H1 (cell line): ENCODE results near the gene ACTR6. TPM values are rescaled to one million over a fixed set of nuclear protein-coding genes. Genes with fewer than 3 reads are reported as not detected.

Experiments used
- CTCF ChIA-PET: fragments of 300-600 bp; sonication (Branson Sonifier 250); formaldehyde crosslinking; loops from one replicate; lab custom pipeline; 2021; ENCODE audit not compliant: partially characterized antibody; lab: Charles Lee
- POLR2A ChIA-PET: fragments of 300-600 bp; sonication (Branson Sonifier 250); formaldehyde crosslinking; loops from one replicate; lab custom pipeline; 2021; ENCODE audit warnings: inconsistent platforms; ENCODE audit not compliant: partially characterized antibody; lab: Charles Lee
- DNase-seq, 2 experiments: peaks; one replicate each; pipeline versions ENCODE4 v3.0.0 to v3.0.0-alpha.2; 2010 to 2022; ENCODE audit warnings: low spot score in 2 of 2, low read depth in 1 of 2, mixed read lengths in 1 of 2
- FAIRE-seq: peaks from 2 replicates; lab custom pipeline; 2011; peaks lifted over from hg19 to GRCh38; lab: Jason Lieb, UNC
- H2AFZ ChIP-seq: 2 replicates; pipeline ENCODE4 v1.8.1; 2012; ENCODE audit warnings: low read length, inconsistent platforms
- H2AK5ac ChIP-seq: 2 replicates; pipeline ENCODE4 v1.6.1; 2013; ENCODE audit warnings: low read depth, low read length
- H2BK120ac ChIP-seq: replicated peaks from 2 replicates; pipeline ENCODE3; 2013; ENCODE audit warnings: low read depth, low read length, inconsistent platforms
- H2BK12ac ChIP-seq: 2 replicates; pipeline ENCODE4 v1.6.1; 2013; ENCODE audit warnings: low read depth, low read length
- H2BK15ac ChIP-seq: 2 replicates; pipeline ENCODE4 v1.6.1; 2013; ENCODE audit warnings: low read length
- H2BK20ac ChIP-seq: 2 replicates; pipeline ENCODE4 v1.6.1; 2013; ENCODE audit warnings: low read length
- H2BK5ac ChIP-seq: 2 replicates; pipeline ENCODE4 v1.6.1; 2013; ENCODE audit warnings: low read depth, low read length
- H3K14ac ChIP-seq: 2 replicates; pipeline ENCODE4 v1.6.1; 2013; ENCODE audit warnings: inconsistent platforms; ENCODE audit not compliant: insufficient read length
- H3K18ac ChIP-seq: 2 replicates; pipeline ENCODE4 v1.6.1; 2013; ENCODE audit warnings: low read length; ENCODE audit errors: extremely low read depth
- H3K23ac ChIP-seq: 2 replicates; pipeline ENCODE4 v1.6.1; 2013; ENCODE audit warnings: inconsistent platforms; ENCODE audit not compliant: insufficient read length
- H3K23me2 ChIP-seq: 2 replicates; pipeline ENCODE4 v1.6.1; 2013; ENCODE audit warnings: low read depth, low read length
- H3K27ac ChIP-seq: 2 replicates; pipeline ENCODE4 v1.6.1; 2011; ENCODE audit warnings: low read depth, low read length, inconsistent platforms
- H3K27me3 ChIP-seq, 4 experiments: replicated peaks in 1 of 4; 1 replicate in 1 of 4; 2 replicates in 3 of 4; pipeline versions ENCODE4 v1.6.1 to v1.8.1; 2011 to 2013; ENCODE audit warnings: low read length in 3 of 4, mild to moderate bottlenecking in 3 of 4, inconsistent platforms in 2 of 4, mixed read lengths in 2 of 4, moderate library complexity in 1 of 4; ENCODE audit not compliant: control insufficient read depth in 3 of 4, insufficient read depth in 3 of 4; ENCODE audit errors: extremely low read depth in 1 of 4
- H3K36me3 ChIP-seq, 4 experiments: 2 replicates each; pipeline versions ENCODE4 v1.6.1 to v1.8.1; 2011 to 2013; ENCODE audit warnings: mild to moderate bottlenecking in 4 of 4, low read length in 3 of 4, moderate library complexity in 2 of 4, control low read depth in 1 of 4, inconsistent platforms in 1 of 4; ENCODE audit not compliant: insufficient read depth in 4 of 4, control insufficient read depth in 2 of 4
- H3K4ac ChIP-seq: replicated peaks from 2 replicates; pipeline ENCODE3; 2013; ENCODE audit warnings: low read length, low read depth, mixed read lengths, inconsistent platforms; ENCODE audit not compliant: insufficient read length
- H3K4me1 ChIP-seq, 4 experiments: replicated peaks in 1 of 4; 1 replicate in 1 of 4; 2 replicates in 3 of 4; pipeline versions ENCODE4 v1.6.1 to v1.8.1; 2011 to 2013; ENCODE audit warnings: low read length in 3 of 4, inconsistent platforms in 2 of 4, mixed read lengths in 1 of 4; ENCODE audit not compliant: insufficient read depth in 4 of 4, control insufficient read depth in 3 of 4
- H3K4me2 ChIP-seq, 2 experiments: 2 replicates each; pipeline versions ENCODE4 v1.6.1 to v1.8.1; 2011 to 2013; ENCODE audit warnings: low read depth in 2 of 2, low read length in 2 of 2, control low read depth in 1 of 2, inconsistent platforms in 1 of 2, mild to moderate bottlenecking in 1 of 2; ENCODE audit not compliant: insufficient read depth in 1 of 2
- H3K4me3 ChIP-seq, 4 experiments: fragments of 200-600, 300-600 bp in 1 of 4; sonication (generic), shearing (Covaris generic), sonication (Bioruptor Twin) in 1 of 4; 2 replicates each; pipeline versions ENCODE4 v1.5.1 to v1.8.1; 2011 to 2016; ENCODE audit warnings: low read length in 4 of 4, low read depth in 3 of 4, control low read depth in 2 of 4, inconsistent platforms in 2 of 4, mild to moderate bottlenecking in 2 of 4, mixed read lengths in 1 of 4, moderate library complexity in 1 of 4; ENCODE audit not compliant: insufficient read depth in 2 of 4; ENCODE audit errors: extremely low read depth in 1 of 4
- H3K56ac ChIP-seq: replicated peaks from 2 replicates; pipeline ENCODE3; 2013; ENCODE audit warnings: low read depth, mild to moderate bottlenecking, mixed read lengths, low read length, inconsistent platforms; ENCODE audit not compliant: insufficient read length
- H3K79me1 ChIP-seq: 2 replicates; pipeline ENCODE4 v1.6.1; 2013; ENCODE audit warnings: low read depth, low read length, control low read depth
- H3K79me2 ChIP-seq, 2 experiments: 2 replicates each; pipeline versions ENCODE4 v1.6.1 to v1.8.1; 2012 to 2013; ENCODE audit warnings: low read length in 2 of 2, mild to moderate bottlenecking in 2 of 2, inconsistent platforms in 1 of 2; ENCODE audit not compliant: insufficient read depth in 2 of 2, control insufficient read depth in 1 of 2
- H3K9ac ChIP-seq, 4 experiments: replicated peaks in 1 of 4; 1 replicate in 1 of 4; 2 replicates in 3 of 4; pipeline versions ENCODE4 v1.6.1 to v1.8.1; 2011 to 2013; ENCODE audit warnings: low read depth in 3 of 4, low read length in 3 of 4, control low read depth in 2 of 4, mild to moderate bottlenecking in 2 of 4, moderate library complexity in 2 of 4, inconsistent platforms in 1 of 4; ENCODE audit errors: extremely low read depth in 1 of 4
- H3K9me3 ChIP-seq, 2 experiments: 2 replicates each; pipeline versions ENCODE4 v1.6.1 to v1.8.1; 2012 to 2013; ENCODE audit warnings: mild to moderate bottlenecking in 2 of 2, moderate library complexity in 2 of 2, control low read depth in 1 of 2, inconsistent platforms in 1 of 2, low read depth in 1 of 2, low read length in 1 of 2, mixed read lengths in 1 of 2; ENCODE audit not compliant: insufficient read depth in 2 of 2
- H4K20me1 ChIP-seq, 2 experiments: replicated peaks in 1 of 2; 2 replicates each; pipeline versions ENCODE3 to v1.8.1; 2011 to 2013; ENCODE audit warnings: inconsistent platforms in 2 of 2, low read length in 2 of 2, mild to moderate bottlenecking in 1 of 2; ENCODE audit not compliant: insufficient read depth in 2 of 2, control insufficient read depth in 1 of 2
- H4K5ac ChIP-seq: 2 replicates; pipeline ENCODE4 v1.6.1; 2013; ENCODE audit warnings: low read length, low read depth, mixed read lengths, inconsistent platforms; ENCODE audit not compliant: insufficient read length
- H4K8ac ChIP-seq: 2 replicates; pipeline ENCODE4 v1.8.0; 2013; ENCODE audit warnings: mild to moderate bottlenecking, moderate library complexity, low read length, inconsistent platforms; ENCODE audit not compliant: insufficient read depth; ENCODE audit errors: extremely low read depth
- H4K91ac ChIP-seq: replicated peaks from 2 replicates; pipeline ENCODE3; 2013; ENCODE audit warnings: low read length, mixed read lengths, inconsistent platforms; ENCODE audit not compliant: insufficient read length
- MAX ChIP-seq: IDR thresholded peaks from 2 replicates; pipeline ENCODE4 v1.6.1; 2012; ENCODE audit warnings: inconsistent platforms
- NANOG ChIP-seq: IDR thresholded peaks from 2 replicates; pipeline ENCODE4 v1.6.1; 2011; ENCODE audit warnings: low read length, low read depth, mild to moderate bottlenecking, inconsistent platforms; ENCODE audit not compliant: insufficient read depth, poor library complexity, severe bottlenecking
- SRF ChIP-seq: IDR thresholded peaks from 2 replicates; pipeline ENCODE4 v1.6.1; 2011; ENCODE audit warnings: mild to moderate bottlenecking, low read depth, low read length, moderate library complexity
- WGBS, 2 experiments: shearing (Covaris generic) in 1 of 2; methylation state at CpG; one replicate each; pipeline versions ENCODE4 v1.1.6 to v1.1.7; 2013 to 2015; ENCODE audit warnings: low lambda C conversion rate in 2 of 2, mixed read lengths in 2 of 2, inconsistent platforms in 1 of 2, low coverage in 1 of 2, missing lambda C conversion rate in 1 of 2; ENCODE audit not compliant: insufficient replicate concordance in 2 of 2, insufficient coverage in 1 of 2, insufficient read length in 1 of 2; ENCODE audit errors: extremely low coverage in 1 of 2, missing lambda C conversion rate in 1 of 2; 5-methylcytosine and 5-hydroxymethylcytosine counted together
- polyA plus RNA-seq, 7 experiments: library from polyadenylated mRNA; depleted of rRNA in 3 of 7; stranded (reverse) in 5 of 7; unstranded in 2 of 7; fragments of >200 nt in 5 of 7; fragments of 200-250 nt in 2 of 7; gene quantifications; 1 replicate in 5 of 7; 2 replicates in 1 of 7; 4 replicates in 1 of 7; pipeline versions ENCODE4 v1.2.1 to v1.2.3, GENCODE V29; 2011 to 2013; ENCODE audit warnings: missing spikeins in 2 of 7, mixed read lengths in 2 of 7
- total RNA-seq: library from RNA; stranded (reverse); fragmentation: NEBNext Ultra II Directional; extraction: Animal tissue kit (Norgen Biotek cat#: 25700); gene quantifications from 2 replicates; pipeline ENCODE4 v1.2.1, GENCODE V29; 2021

ACTR6 gene
- total and polyA plus RNA-seq, 2 of the 8 experiments (the other 6 are each of a cell fraction or from before 2014, with no cell fraction given): 10.2 to 36.8 TPM

- CTCF ChIA-PET: interaction anchor here (1.9 to 6.3 kb wide), 3 partner anchors 12 to 27 kb away, joined by 7 to 50 read pairs (median 7); no protein-coding TSS in a partner anchor
- no peaks in the 10 kb centered on the region for H3K23me2 ChIP-seq
- TF ChIP-seq NANOG (no peak), SRF (no peak), MAX (no peak)
- TF ChIP-seq, all 59 proteins: peak for 0
- H3K18ac ChIP-seq: no peak overlapping the region
- DNase-seq (no peak), FAIRE-seq (no peak)
- H4K5ac ChIP-seq: no peak overlapping the region
- H4K8ac ChIP-seq: no peak overlapping the region
- H3K27me3 ChIP-seq: no peaks in the 10 kb centered on the region
- no peak overlapping the region for H3K56ac ChIP-seq
- no peak overlapping the region for H4K91ac ChIP-seq
- peaks cover 3 to 4% of the 10 kb centered on the region in 2 experiments; a peak in 1 of 4 replicates for H3K9me3 ChIP-seq
- H2BK5ac ChIP-seq: no peak overlapping the region
- no peak overlapping the region for H3K4ac ChIP-seq
- no peak overlapping the region for H3K4me3 ChIP-seq
- H2BK12ac ChIP-seq: no peak overlapping the region
- no peaks in the 10 kb centered on the region for H3K79me1 ChIP-seq
- no peak overlapping the region for H2BK120ac ChIP-seq
- H3K4me1 ChIP-seq: peaks cover 2 to 8% (median 4%) of the 10 kb centered on the region in 4 experiments; a peak in 4 of 7 replicates
- H2AFZ ChIP-seq: no peak overlapping the region
- no peak overlapping the region for H3K27ac ChIP-seq
- no peak overlapping the region for H3K4me2 ChIP-seq
- H3K23ac ChIP-seq: no peak overlapping the region
- no peak overlapping the region for H3K9ac ChIP-seq
- no peak overlapping the region for H3K14ac ChIP-seq
- H2BK20ac ChIP-seq: no peak overlapping the region
- peaks cover 0 to 17% (median 2%) of the 10 kb centered on the region in 4 experiments; a peak in 3 of 8 replicates for H3K36me3 ChIP-seq
- H2BK15ac ChIP-seq: no peak overlapping the region
- 89% methylated on average over 3 of the region's 3 CpGs; no CpG with 5 or more reads in 1 of the 2 experiments for WGBS, 2 experiments
- H4K20me1 ChIP-seq: no peaks in the 10 kb centered on the region
- no peaks in the 10 kb centered on the region for H3K79me2 ChIP-seq
- H2AK5ac ChIP-seq: no peak overlapping the region
- POLR2A ChIA-PET: interaction anchor here (1.6 to 2.9 kb wide), 3 partner anchors 8 to 61 kb away, joined by 3 to 9 read pairs (median 9); no protein-coding TSS in a partner anchor
Measured at GRCh38 chr12:100165356-100165755, 35.3 kb upstream of the ACTR6 start.
